ENCODE results near the gene TEX13C. TPM values are rescaled to one million over a fixed set of nuclear protein-coding genes. Genes with fewer than 3 reads are reported as not detected.

Gene TEX13C
- 0.10 TPM for polyA plus RNA-seq (2013, experiment 1 of 2)
- polyA plus RNA-seq (2013, experiment 2 of 2), result 0.13 TPM

DNA sequence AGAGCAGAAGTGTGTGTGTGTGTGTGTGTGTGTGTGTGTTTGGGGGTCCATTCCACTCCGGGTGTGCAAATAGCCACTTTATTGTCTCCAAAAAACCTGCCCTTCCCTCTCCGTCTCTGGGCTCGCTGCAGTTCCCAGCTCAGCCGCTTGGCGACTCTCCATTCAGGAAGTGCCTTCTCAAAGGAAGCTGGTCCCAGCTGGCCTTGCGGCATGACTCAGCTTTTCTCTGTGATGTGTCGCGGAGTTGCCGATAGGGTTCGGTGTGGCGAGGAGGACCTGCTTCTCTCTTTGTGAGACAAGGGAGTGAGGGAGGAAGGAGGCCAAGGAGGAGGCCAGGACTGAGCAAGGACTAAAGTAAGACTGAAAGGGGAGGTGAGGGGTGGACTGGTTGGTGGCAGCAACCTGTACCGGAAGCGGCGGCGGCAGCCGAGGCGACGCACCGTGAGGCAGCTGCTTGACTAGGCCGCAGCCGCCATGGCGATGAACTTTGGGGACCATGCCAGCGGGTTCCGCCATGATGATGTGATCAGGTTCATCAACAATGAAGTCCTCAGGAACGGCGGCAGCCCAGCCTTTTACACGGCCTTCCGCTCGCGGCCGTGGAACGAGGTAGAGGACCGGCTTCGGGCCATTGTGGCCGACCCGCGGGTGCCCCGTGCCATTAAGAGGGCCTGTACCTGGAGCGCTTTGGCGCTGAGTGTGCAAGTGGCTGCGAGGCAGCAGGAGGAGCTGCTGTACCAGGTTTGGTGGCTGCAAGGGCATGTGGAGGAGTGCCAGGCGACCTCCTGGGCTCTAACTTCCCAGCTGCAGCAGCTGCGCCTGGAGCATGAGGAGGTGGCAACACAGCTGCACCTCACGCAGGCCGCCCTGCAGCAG, at the start of gene TEX13C:
Gene TEX13C (plus strand): TSS at position 226 of the 876 bp plus-strand sequence. CDS start 249 bp downstream, at position 475.
- Histone ChIP-seq H3K36me3 (ENCODE audit: insufficient read depth, low read length) (no peaks in the 10 kb centered on the region), H3K4me1 (ENCODE audit: insufficient read depth, low read length) (no peaks in the 10 kb centered on the region), H3K27me3 (ENCODE audit: insufficient read depth, low read length) (no peaks in the 10 kb centered on the region), H3K9me3 (ENCODE audit: insufficient read depth, low read depth, low read length) (no peaks in the 10 kb centered on the region), H3K27ac (ENCODE audit: low read depth, low read length) (no peak within 1 kb of the TSS), H3K4me3 (ENCODE audit: low read length) (no peak within 1 kb of the TSS), H3K9ac (ENCODE audit: low read depth, low read length) (no peak within 1 kb of the TSS)
- 96% methylated on average over 45 of the region's 45 CpGs for WGBS

GRCh38 chrX:125287282-125287681, 32.4 kb upstream of the TEX13C start:
- H3K9ac ChIP-seq (ENCODE audit: low read depth, low read length), result no peak overlapping the region
- H3K4me3 ChIP-seq (ENCODE audit: low read length), result no peak overlapping the region
- no peaks in the 10 kb centered on the region for H3K36me3 ChIP-seq (ENCODE audit: insufficient read depth, low read length)
- H3K9me3 ChIP-seq (ENCODE audit: insufficient read depth, low read depth, low read length), result no peaks in the 10 kb centered on the region
- H3K4me1 ChIP-seq (ENCODE audit: insufficient read depth, low read length), result no peaks in the 10 kb centered on the region
- H3K27ac ChIP-seq (ENCODE audit: low read depth, low read length), result no peak overlapping the region
- 93% methylated on average over 3 of the region's 3 CpGs for WGBS
- no peaks in the 10 kb centered on the region for H3K27me3 ChIP-seq (ENCODE audit: insufficient read depth, low read length)

GRCh38 chrX:125288343-125288742, 31.3 kb upstream of the TEX13C start:
- no peaks in the 10 kb centered on the region for H3K27me3 ChIP-seq (ENCODE audit: insufficient read depth, low read length)
- WGBS, result 96% methylated on average over 5 of the region's 5 CpGs

DNA sequence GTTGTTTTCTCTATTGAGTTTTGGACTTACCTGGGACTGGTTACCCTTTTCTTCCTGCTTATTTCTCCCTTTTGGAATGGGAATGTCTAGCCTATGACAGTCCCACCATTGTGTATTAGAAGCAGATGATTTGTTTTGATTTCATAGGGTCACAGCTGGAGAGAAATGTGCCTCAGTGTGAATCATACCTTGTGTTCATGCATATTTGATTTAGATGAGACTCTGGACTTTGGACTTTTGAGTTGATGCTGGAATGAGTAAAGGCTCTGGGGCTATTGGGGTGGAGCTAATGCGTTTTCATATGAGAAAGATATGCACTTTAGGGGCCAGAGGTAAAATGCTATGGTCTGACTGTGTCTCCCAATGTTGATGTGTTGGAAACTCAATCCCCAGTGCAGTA, 30.5 kb upstream of the TEX13C start:
- 95% methylated on average over 1 of the region's 1 CpG for WGBS
- Histone ChIP-seq H3K27me3 (ENCODE audit: insufficient read depth, low read length) (no peaks in the 10 kb centered on the region), H3K27ac (ENCODE audit: low read depth, low read length) (no peak overlapping the region), H3K9me3 (ENCODE audit: insufficient read depth, low read depth, low read length) (no peaks in the 10 kb centered on the region), H3K4me1 (ENCODE audit: insufficient read depth, low read length) (no peaks in the 10 kb centered on the region), H3K4me3 (ENCODE audit: low read length) (no peak overlapping the region), H3K36me3 (ENCODE audit: insufficient read depth, low read length) (no peaks in the 10 kb centered on the region), H3K9ac (ENCODE audit: low read depth, low read length) (no peak overlapping the region)

More at GRCh38 chrX:125288343-125288742, 31.3 kb upstream of the TEX13C start:
- H3K9ac ChIP-seq (ENCODE audit: low read depth, low read length), result no peak overlapping the region
- no peak overlapping the region for H3K4me3 ChIP-seq (ENCODE audit: low read length)
- no peak overlapping the region for H3K27ac ChIP-seq (ENCODE audit: low read depth, low read length)
- H3K9me3 ChIP-seq (ENCODE audit: insufficient read depth, low read depth, low read length), result no peaks in the 10 kb centered on the region
- no peaks in the 10 kb centered on the region for H3K36me3 ChIP-seq (ENCODE audit: insufficient read depth, low read length)
- no peaks in the 10 kb centered on the region for H3K4me1 ChIP-seq (ENCODE audit: insufficient read depth, low read length)

GRCh38 chrX:125289920-125290319, 29.8 kb upstream of the TEX13C start:
- 100% methylated on average over 2 of the region's 3 CpGs for WGBS
- Histone ChIP-seq H3K4me3 (ENCODE audit: low read length) (no peak overlapping the region), H3K27ac (ENCODE audit: low read depth, low read length) (no peak overlapping the region), H3K9ac (ENCODE audit: low read depth, low read length) (no peak overlapping the region), H3K4me1 (ENCODE audit: insufficient read depth, low read length) (no peaks in the 10 kb centered on the region), H3K9me3 (ENCODE audit: insufficient read depth, low read depth, low read length) (no peaks in the 10 kb centered on the region), H3K36me3 (ENCODE audit: insufficient read depth, low read length) (no peaks in the 10 kb centered on the region), H3K27me3 (ENCODE audit: insufficient read depth, low read length) (no peaks in the 10 kb centered on the region)

DNA sequence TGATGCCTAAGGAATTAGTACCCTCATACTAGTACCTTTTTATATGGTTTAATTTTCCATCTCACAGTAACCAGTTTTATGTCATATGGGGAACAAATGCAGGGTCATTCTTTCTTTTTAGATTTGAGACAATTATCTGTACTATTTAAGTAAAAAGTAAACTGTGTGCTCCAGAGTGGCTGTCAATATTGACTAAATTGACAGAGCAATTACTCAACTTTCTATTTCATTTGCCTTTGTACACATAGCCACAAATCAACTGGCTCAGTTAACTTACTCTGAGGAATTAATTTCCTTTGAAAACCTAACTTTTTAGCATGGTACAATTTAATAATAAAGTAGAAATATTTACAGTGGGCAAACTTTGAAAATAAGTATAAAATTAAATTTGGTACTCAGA, 28.5 kb upstream of the TEX13C start:
- Histone ChIP-seq H3K4me3 (ENCODE audit: low read length) (no peak overlapping the region), H3K4me1 (ENCODE audit: insufficient read depth, low read length) (no peaks in the 10 kb centered on the region), H3K27me3 (ENCODE audit: insufficient read depth, low read length) (no peaks in the 10 kb centered on the region), H3K36me3 (ENCODE audit: insufficient read depth, low read length) (no peaks in the 10 kb centered on the region), H3K9me3 (ENCODE audit: insufficient read depth, low read depth, low read length) (no peaks in the 10 kb centered on the region), H3K27ac (ENCODE audit: low read depth, low read length) (no peak overlapping the region), H3K9ac (ENCODE audit: low read depth, low read length) (no peak overlapping the region)

- Histone ChIP-seq H3K4me3 (ENCODE audit: low read length) (no peak overlapping the region), H3K27ac (ENCODE audit: low read depth, low read length) (no peak overlapping the region), H3K9ac (ENCODE audit: low read depth, low read length) (no peak overlapping the region), H3K36me3 (ENCODE audit: insufficient read depth, low read length) (no peaks in the 10 kb centered on the region), H3K27me3 (ENCODE audit: insufficient read depth, low read length) (no peaks in the 10 kb centered on the region), H3K4me1 (ENCODE audit: insufficient read depth, low read length) (no peaks in the 10 kb centered on the region), H3K9me3 (ENCODE audit: insufficient read depth, low read depth, low read length) (no peaks in the 10 kb centered on the region)
- 89% methylated on average over 1 of the region's 1 CpG for WGBS
These were observed 25.6 kb upstream of the TEX13C start for GRCh38 chrX:125293850-125294780.

DNA sequence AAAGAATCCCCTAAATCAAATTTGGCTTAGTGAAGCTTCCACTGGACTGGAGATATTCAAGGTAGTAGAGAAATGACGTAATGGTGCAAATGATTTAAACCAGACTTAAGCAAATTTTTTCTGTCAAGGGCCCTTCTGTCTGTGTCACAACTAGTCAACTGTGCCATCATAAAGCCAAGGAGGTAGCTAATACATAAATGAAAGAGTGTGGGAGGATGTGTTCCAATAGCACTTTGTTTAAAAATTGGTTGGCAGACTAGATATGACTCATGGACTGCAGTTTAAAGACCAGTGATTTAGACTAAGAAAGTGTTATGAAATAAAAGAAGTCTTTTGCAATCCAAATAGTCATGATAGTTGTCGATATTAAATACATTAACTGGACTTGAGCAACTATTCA, 24.3 kb upstream of the TEX13C start:
- H3K27ac ChIP-seq (ENCODE audit: low read depth, low read length), result no peak overlapping the region
- no peak overlapping the region for H3K4me3 ChIP-seq (ENCODE audit: low read length)
- 90% methylated on average over 2 of the region's 2 CpGs for WGBS
- no peaks in the 10 kb centered on the region for H3K36me3 ChIP-seq (ENCODE audit: insufficient read depth, low read length)
- no peaks in the 10 kb centered on the region for H3K4me1 ChIP-seq (ENCODE audit: insufficient read depth, low read length)
- no peaks in the 10 kb centered on the region for H3K27me3 ChIP-seq (ENCODE audit: insufficient read depth, low read length)
- H3K9ac ChIP-seq (ENCODE audit: low read depth, low read length), result no peak overlapping the region
- H3K9me3 ChIP-seq (ENCODE audit: insufficient read depth, low read depth, low read length), result no peaks in the 10 kb centered on the region

DNA sequence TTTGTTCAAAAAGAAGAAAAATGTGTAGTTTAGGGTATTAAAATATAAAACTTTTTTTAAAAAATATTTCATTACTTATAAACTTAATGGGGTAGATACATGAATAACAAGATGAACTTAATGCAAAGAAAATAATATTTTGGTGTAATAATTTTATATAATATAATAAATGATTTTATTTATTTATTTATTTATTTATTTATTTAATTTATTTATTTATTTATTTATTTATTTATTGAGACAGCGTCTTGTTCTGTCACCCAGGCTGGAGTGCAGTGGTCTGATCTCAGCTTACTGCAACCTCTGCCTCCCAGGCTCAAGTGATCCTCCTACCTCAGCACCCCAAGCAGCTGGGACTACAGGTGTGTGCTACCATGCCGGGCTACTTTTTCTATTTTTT, 20.8 kb upstream of the TEX13C start:
- H3K36me3 ChIP-seq (ENCODE audit: insufficient read depth, low read length), result no peaks in the 10 kb centered on the region
- H3K4me1 ChIP-seq (ENCODE audit: insufficient read depth, low read length), result no peaks in the 10 kb centered on the region
- WGBS, result 97% methylated on average over 2 of the region's 2 CpGs
- no peaks in the 10 kb centered on the region for H3K9me3 ChIP-seq (ENCODE audit: insufficient read depth, low read depth, low read length)
- H3K27me3 ChIP-seq (ENCODE audit: insufficient read depth, low read length), result no peaks in the 10 kb centered on the region
- no peak overlapping the region for H3K4me3 ChIP-seq (ENCODE audit: low read length)
- no peak overlapping the region for H3K27ac ChIP-seq (ENCODE audit: low read depth, low read length)
- no peak overlapping the region for H3K9ac ChIP-seq (ENCODE audit: low read depth, low read length)

- Histone ChIP-seq H3K9me3 (ENCODE audit: insufficient read depth, low read depth, low read length) (no peaks in the 10 kb centered on the region), H3K27ac (ENCODE audit: low read depth, low read length) (no peak overlapping the region), H3K4me3 (ENCODE audit: low read length) (no peak overlapping the region), H3K4me1 (ENCODE audit: insufficient read depth, low read length) (no peaks in the 10 kb centered on the region), H3K9ac (ENCODE audit: low read depth, low read length) (no peak overlapping the region), H3K27me3 (ENCODE audit: insufficient read depth, low read length) (no peaks in the 10 kb centered on the region), H3K36me3 (ENCODE audit: insufficient read depth, low read length) (no peaks in the 10 kb centered on the region)
- WGBS, result 78% methylated on average over 1 of the region's 1 CpG
These were observed 13.3 kb upstream of the TEX13C start for GRCh38 chrX:125306335-125306866.

DNA sequence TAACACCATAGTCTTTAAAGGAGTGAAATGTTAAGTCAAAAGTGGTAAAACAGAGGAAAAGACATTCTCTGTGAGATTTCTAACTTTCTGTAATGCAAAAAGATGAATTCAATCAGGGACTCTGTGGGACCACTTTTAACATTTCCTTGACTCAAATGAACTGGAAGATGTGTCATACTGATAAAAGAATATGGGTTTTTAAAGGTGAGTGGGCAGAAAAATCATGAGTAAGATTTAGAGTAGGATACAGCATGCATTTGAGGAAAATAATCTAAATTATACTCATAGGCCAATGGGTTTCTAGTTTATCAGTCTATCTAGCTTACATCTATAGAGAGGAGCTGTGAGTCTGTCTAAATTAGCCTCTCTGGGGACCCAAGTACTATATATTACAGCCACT, 11.0 kb upstream of the TEX13C start:
- Histone ChIP-seq H3K36me3 (ENCODE audit: insufficient read depth, low read length) (no peaks in the 10 kb centered on the region), H3K27me3 (ENCODE audit: insufficient read depth, low read length) (no peaks in the 10 kb centered on the region), H3K4me3 (ENCODE audit: low read length) (no peak overlapping the region), H3K4me1 (ENCODE audit: insufficient read depth, low read length) (no peaks in the 10 kb centered on the region), H3K9me3 (ENCODE audit: insufficient read depth, low read depth, low read length) (no peaks in the 10 kb centered on the region), H3K9ac (ENCODE audit: low read depth, low read length) (no peak overlapping the region), H3K27ac (ENCODE audit: low read depth, low read length) (no peak overlapping the region)

Measured in HUES64 (cell line).